GM12801 (cell line): Measurements from ENCODE around the gene SLC16A10.

Source experiments
- CTCF ChIP-seq: IDR thresholded peaks from one replicate; pipeline ENCODE4 v1.5.1; 2011; ENCODE audit warnings: control low read depth; ENCODE audit not compliant: insufficient read length; ENCODE audit errors: extremely low read depth

Gene SLC16A10

GRCh38 chr6:111212625-111213024, 125.3 kb downstream of the SLC16A10 start:
- no peak for TF ChIP-seq CTCF

- no peak for TF ChIP-seq CTCF
These were observed 127.8 kb downstream of the SLC16A10 start for GRCh38 chr6:111215131-111215530.

- TF ChIP-seq CTCF: no peak
These were observed 132.5 kb downstream of the SLC16A10 start for GRCh38 chr6:111219785-111220184.

GRCh38 chr6:111220383-111221031, 133.2 kb downstream of the SLC16A10 start:
- TF ChIP-seq CTCF: no peak

GRCh38 chr6:111221804-111222203, 134.5 kb downstream of the SLC16A10 start:
- no peak for TF ChIP-seq CTCF

- TF ChIP-seq CTCF: no peak
These were observed 135.0 kb downstream of the SLC16A10 start for GRCh38 chr6:111222341-111222740.

GRCh38 chr6:111228094-111228493, 140.8 kb downstream of the SLC16A10 start:
- no peak for TF ChIP-seq CTCF
